ENCODE results near the gene LRRC4C. TPM values are rescaled to one million over a fixed set of nuclear protein-coding genes. Genes with fewer than 3 reads are reported as not detected.

The LRRC4C gene
- total and polyA plus RNA-seq, 10 of the 15 experiments (the other 5 are each of a cell fraction or from before 2014, with no cell fraction given), result 1.5 TPM; not detected in 9

DNA sequence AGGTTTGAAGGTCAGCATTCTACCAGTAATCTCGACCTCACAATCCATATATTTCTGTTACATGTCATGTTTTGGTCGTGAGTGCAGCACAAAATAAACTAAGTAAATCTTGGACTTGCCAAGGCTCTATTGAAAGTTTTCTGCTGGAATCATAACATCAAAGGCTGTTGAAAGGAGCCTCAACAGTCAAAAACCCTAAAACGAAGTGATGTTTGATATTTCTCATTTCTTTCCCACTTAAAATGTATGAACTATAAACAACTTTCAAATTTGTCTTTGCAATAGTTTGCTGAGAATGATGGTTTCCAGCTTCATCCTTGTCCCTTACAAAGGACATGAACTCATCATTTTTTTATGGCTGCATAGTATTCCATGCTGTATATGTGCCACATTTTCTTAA, 1118.5 kb downstream of the LRRC4C start:
- ChIA-PET SMC1A (ENCODE audit: uncharacterized antibody, unreplicated experiment) (no interaction called here), RAD21 (ENCODE audit: unreplicated experiment) (no interaction called here), CTCF (no interaction called here), POLR2A (no interaction called here)
- H3K27ac ChIP-seq (ENCODE audit: control insufficient read depth, insufficient read depth), result no peak overlapping the region
- no peak for FAIRE-seq
- H4K20me1 ChIP-seq (ENCODE audit: control insufficient read depth, insufficient read depth), result no peaks in the 10 kb centered on the region
- in situ Hi-C loops (cut with MboI) (no loop called here), intact Hi-C loops (cut with micrococcal nuclease; ENCODE audit: unreplicated experiment) (no loop called here)
- H3K4me1 ChIP-seq (ENCODE audit: control insufficient read depth, insufficient read depth, low read length), result no peaks in the 10 kb centered on the region
- no peak for DNase-seq (ENCODE audit: low read depth, low spot score)
- no TSS peak for BruUV-seq (replicated peaks)
- no peaks in the 10 kb centered on the region for H3K36me3 ChIP-seq (ENCODE audit: control insufficient read depth in 2 of 2, insufficient read depth in 2 of 2, low read length in 1 of 2)
- no peak for TF ChIP-seq HDAC6 (IDR thresholded peaks at IDR 0.05; ENCODE audit: unreplicated experiment)
- TF ChIP-seq CREB1 (IDR thresholded peaks at IDR 0.05; ENCODE audit: low read depth), result no peak
- TF ChIP-seq, protein P1, sequence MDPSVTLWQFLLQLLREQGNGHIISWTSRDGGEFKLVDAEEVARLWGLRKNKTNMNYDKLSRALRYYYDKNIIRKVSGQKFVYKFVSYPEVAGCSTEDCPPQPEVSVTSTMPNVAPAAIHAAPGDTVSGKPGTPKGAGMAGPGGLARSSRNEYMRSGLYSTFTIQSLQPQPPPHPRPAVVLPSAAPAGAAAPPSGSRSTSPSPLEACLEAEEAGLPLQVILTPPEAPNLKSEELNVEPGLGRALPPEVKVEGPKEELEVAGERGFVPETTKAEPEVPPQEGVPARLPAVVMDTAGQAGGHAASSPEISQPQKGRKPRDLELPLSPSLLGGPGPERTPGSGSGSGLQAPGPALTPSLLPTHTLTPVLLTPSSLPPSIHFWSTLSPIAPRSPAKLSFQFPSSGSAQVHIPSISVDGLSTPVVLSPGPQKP (IDR thresholded peaks at IDR 0.05; ENCODE audit: low read depth, low read length), result no peak
- TF ChIP-seq, protein P2, sequence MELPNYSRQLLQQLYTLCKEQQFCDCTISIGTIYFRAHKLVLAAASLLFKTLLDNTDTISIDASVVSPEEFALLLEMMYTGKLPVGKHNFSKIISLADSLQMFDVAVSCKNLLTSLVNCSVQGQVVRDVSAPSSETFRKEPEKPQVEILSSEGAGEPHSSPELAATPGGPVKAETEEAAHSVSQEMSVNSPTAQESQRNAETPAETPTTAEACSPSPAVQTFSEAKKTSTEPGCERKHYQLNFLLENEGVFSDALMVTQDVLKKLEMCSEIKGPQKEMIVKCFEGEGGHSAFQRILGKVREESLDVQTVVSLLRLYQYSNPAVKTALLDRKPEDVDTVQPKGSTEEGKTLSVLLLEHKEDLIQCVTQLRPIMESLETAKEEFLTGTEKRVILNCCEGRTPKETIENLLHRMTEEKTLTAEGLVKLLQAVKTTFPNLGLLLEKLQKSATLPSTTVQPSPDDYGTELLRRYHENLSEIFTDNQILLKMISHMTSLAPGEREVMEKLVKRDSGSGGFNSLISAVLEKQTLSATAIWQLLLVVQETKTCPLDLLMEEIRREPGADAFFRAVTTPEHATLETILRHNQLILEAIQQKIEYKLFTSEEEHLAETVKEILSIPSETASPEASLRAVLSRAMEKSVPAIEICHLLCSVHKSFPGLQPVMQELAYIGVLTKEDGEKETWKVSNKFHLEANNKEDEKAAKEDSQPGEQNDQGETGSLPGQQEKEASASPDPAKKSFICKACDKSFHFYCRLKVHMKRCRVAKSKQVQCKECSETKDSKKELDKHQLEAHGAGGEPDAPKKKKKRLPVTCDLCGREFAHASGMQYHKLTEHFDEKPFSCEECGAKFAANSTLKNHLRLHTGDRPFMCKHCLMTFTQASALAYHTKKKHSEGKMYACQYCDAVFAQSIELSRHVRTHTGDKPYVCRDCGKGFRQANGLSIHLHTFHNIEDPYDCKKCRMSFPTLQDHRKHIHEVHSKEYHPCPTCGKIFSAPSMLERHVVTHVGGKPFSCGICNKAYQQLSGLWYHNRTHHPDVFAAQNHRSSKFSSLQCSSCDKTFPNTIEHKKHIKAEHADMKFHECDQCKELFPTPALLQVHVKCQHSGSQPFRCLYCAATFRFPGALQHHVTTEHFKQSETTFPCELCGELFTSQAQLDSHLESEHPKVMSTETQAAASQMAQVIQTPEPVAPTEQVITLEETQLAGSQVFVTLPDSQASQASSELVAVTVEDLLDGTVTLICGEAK (IDR thresholded peaks at IDR 0.05; ENCODE audit: borderline replicate concordance), result no peak
- TF ChIP-seq RCOR1 (conservative IDR thresholded peaks at IDR 0.05; ENCODE audit: low read depth, low read length), result no peak
- TF ChIP-seq POU2F2 (IDR thresholded peaks at IDR 0.05; ENCODE audit: borderline replicate concordance, low read depth, low read length), result no peak
- WGBS (ENCODE audit: insufficient coverage, insufficient replicate concordance, low lambda C conversion rate, missing lambda C conversion rate), result 0% methylated on average over 3 of the region's 3 CpGs
- H3K79me2 ChIP-seq (ENCODE audit: control insufficient read depth, insufficient read depth, low read length), result no peaks in the 10 kb centered on the region
- H3K9me3 ChIP-seq (replicated peaks; ENCODE audit: control insufficient read depth, insufficient read depth, low read length), result no peaks in the 10 kb centered on the region
- H3K27me3 ChIP-seq (replicated peaks in 1 of 2; ENCODE audit: control insufficient read depth in 2 of 2, insufficient read depth in 2 of 2, low read length in 1 of 2), result no peaks in the 10 kb centered on the region
- H3K9ac ChIP-seq (ENCODE audit: control insufficient read depth, insufficient read depth, low read length), result no peak overlapping the region
- H3K4me3 ChIP-seq, result no peak overlapping the region
- no peak overlapping the region for H2AFZ ChIP-seq (ENCODE audit: control insufficient read depth, low read depth, low read length)
- no peak for ATAC-seq
- H3K4me2 ChIP-seq (ENCODE audit: control insufficient read depth, insufficient read depth), result no peak overlapping the region
